A673 (cell line): ENCODE results near the gene MYEOV. TPM values are rescaled to one million over a fixed set of nuclear protein-coding genes. Genes with fewer than 3 reads are reported as not detected.

ENCODE experiments used
- BruUV-seq: library from RNA; stranded (reverse); fragments of 400-500 nt; replicated peaks from 2 replicates; lab custom pipeline; 2021; lab: Mats Ljungman, UMichigan
- CTCF ChIA-PET: fragments of 300-600 bp; sonication (Branson Sonifier 250); formaldehyde crosslinking; loops from one replicate; lab custom pipeline; 2022; ENCODE audit warnings: antibody characterized with exemption; lab: Charles Lee
- POLR2A ChIA-PET: fragments of 300-600 bp; sonication (Branson Sonifier 250); formaldehyde crosslinking; loops from one replicate; lab custom pipeline; 2022; ENCODE audit warnings: antibody characterized with exemption; ENCODE audit not compliant: low non-redundant PET; lab: Charles Lee
- DNase-seq: peaks from one replicate; pipeline ENCODE4 v3.0.0-alpha.2; 2015; ENCODE audit warnings: low spot score
- H3K27ac ChIP-seq: fragments of 200-600 bp; sonication (generic); 2 replicates; pipeline ENCODE4 v1.5.1; 2016; ENCODE audit warnings: mixed run types, low read depth, mild to moderate bottlenecking, mixed read lengths, antibody characterized with exemption, low read length; ENCODE audit not compliant: poor library complexity, severe bottlenecking
- H3K27me3 ChIP-seq: fragments of 200-600 bp; sonication (generic); replicated peaks from 2 replicates; pipeline ENCODE4 v1.6.1; 2017; ENCODE audit warnings: mixed run types, low read depth, mild to moderate bottlenecking, mixed read lengths, antibody characterized with exemption, low read length; ENCODE audit not compliant: insufficient read depth, poor library complexity
- H3K36me3 ChIP-seq: fragments of 200-600 bp; sonication (generic); 2 replicates; pipeline ENCODE4 v1.6.1; 2016; ENCODE audit warnings: mixed run types, mild to moderate bottlenecking, mixed read lengths, antibody characterized with exemption, low read length; ENCODE audit not compliant: insufficient read depth, poor library complexity, severe bottlenecking
- H3K4me1 ChIP-seq: fragments of 200-600 bp; sonication (generic); 2 replicates; pipeline ENCODE4 v1.6.1; 2017; ENCODE audit warnings: mixed run types, mild to moderate bottlenecking, mixed read lengths, antibody characterized with exemption, low read length; ENCODE audit not compliant: insufficient read depth, poor library complexity, severe bottlenecking
- H3K4me3 ChIP-seq: fragments of 200-600 bp; sonication (generic); 2 replicates; pipeline ENCODE4 v1.5.1; 2016; ENCODE audit warnings: low read depth, mixed run types, mild to moderate bottlenecking, mixed read lengths, low read length; ENCODE audit not compliant: poor library complexity, severe bottlenecking
- H3K9me3 ChIP-seq: fragments of 200-600 bp; sonication (generic); 2 replicates; pipeline ENCODE4 v1.6.1; 2016; ENCODE audit warnings: mixed run types, low read depth, mild to moderate bottlenecking, mixed read lengths, antibody characterized with exemption, low read length; ENCODE audit not compliant: poor library complexity, severe bottlenecking
- EZH2 ChIP-seq: fragments of 200-600 bp; sonication (generic); IDR thresholded peaks from 2 replicates; pipeline ENCODE4 v1.6.1; 2017; ENCODE audit warnings: borderline replicate concordance, low read depth, mild to moderate bottlenecking, mixed read lengths, antibody characterized with exemption, low read length; ENCODE audit not compliant: poor library complexity, severe bottlenecking
- intact Hi-C: fragments of 100-400 bp; cut with micrococcal nuclease; formaldehyde crosslinking; loops from one replicate; pipeline ENCODE4 v1.10.0; 2022; ENCODE audit not compliant: unreplicated experiment
- total RNA-seq: library from RNA; stranded (reverse); gene quantifications from 2 replicates; pipeline ENCODE4 v1.2.3, GENCODE V29; 2021
- TF ChIP-seq, protein P1 (sequence below): fragments of 300-800, 200-600 bp; sonication (generic); conservative IDR thresholded peaks from 2 replicates; pipeline ENCODE4 v1.5.1; 2017; ENCODE audit warnings: low read depth, mild to moderate bottlenecking, antibody characterized with exemption, low read length, moderate library complexity, mixed read lengths

MYEOV gene
- total RNA-seq, 1 experiment from 2014 or later: 174 TPM

DNA sequence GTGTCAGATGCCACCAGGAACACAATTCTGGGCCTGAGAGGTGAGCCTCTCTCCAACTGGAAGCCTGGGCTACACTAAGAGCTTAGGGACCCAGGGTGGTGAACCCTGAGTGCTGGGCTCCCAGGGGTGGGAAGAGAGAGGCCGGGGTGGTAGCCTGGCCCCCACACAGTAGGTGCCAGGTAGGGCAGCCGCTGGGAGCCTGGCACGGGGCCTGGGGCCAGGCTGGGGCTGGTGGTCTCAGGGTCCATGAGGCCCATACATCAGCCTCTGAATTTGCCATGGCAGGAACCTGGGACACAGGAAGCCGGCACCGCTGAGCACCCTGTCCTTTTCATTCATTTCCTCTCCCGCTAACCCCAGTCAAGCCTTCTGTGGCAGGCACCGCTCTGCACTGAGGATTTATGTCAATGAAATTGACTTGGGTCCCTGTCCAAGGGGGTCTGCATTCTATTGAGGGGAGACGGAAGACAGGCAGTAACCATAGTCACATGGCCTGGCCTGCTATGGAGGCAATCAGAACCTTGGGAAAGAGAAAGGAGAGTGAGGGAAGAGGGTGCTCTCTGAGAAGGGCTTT lies 8.6 kb downstream of the MYEOV start:
- no peak for TF ChIP-seq EZH2
- TF ChIP-seq, protein P1, sequence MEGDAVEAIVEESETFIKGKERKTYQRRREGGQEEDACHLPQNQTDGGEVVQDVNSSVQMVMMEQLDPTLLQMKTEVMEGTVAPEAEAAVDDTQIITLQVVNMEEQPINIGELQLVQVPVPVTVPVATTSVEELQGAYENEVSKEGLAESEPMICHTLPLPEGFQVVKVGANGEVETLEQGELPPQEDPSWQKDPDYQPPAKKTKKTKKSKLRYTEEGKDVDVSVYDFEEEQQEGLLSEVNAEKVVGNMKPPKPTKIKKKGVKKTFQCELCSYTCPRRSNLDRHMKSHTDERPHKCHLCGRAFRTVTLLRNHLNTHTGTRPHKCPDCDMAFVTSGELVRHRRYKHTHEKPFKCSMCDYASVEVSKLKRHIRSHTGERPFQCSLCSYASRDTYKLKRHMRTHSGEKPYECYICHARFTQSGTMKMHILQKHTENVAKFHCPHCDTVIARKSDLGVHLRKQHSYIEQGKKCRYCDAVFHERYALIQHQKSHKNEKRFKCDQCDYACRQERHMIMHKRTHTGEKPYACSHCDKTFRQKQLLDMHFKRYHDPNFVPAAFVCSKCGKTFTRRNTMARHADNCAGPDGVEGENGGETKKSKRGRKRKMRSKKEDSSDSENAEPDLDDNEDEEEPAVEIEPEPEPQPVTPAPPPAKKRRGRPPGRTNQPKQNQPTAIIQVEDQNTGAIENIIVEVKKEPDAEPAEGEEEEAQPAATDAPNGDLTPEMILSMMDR: no peak
- peaks cover 81% of the 10 kb centered on the region for H3K4me1 ChIP-seq
- CTCF ChIA-PET: no interaction called here
- H3K36me3 ChIP-seq: peaks cover 72% of the 10 kb centered on the region
- H3K27me3 ChIP-seq: no peaks in the 10 kb centered on the region
- H3K9me3 ChIP-seq: no peaks in the 10 kb centered on the region
- no TSS peak for BruUV-seq
- POLR2A ChIA-PET: no interaction called here
- peak overlapping the region; percentile 71 for H3K27ac ChIP-seq
- intact Hi-C loops: no loop called here
- no peak overlapping the region for H3K4me3 ChIP-seq
- DNase-seq: no peak

DNA sequence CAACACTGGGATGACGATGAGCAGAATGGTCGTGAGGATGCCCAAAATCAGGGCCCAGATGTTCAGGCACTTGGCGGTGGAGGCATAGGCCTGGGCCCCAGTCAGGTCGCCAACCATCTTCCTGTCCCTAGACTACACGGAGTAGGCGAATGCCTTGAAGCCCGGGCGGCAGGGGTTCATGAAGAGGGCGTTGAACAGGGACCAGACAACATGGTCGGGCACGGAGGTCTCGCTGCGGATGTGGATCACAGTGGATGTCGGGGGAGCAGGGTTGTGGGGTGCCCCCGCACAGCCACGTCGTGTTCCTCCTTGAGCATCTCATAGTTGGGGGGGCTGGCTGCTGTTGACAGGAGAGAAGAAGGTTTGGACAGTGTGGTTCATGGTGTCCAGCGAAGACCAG lies 9.5 kb downstream of the MYEOV start:
- CTCF ChIA-PET: no interaction called here
- Histone ChIP-seq H3K36me3 (peaks cover 63% of the 10 kb centered on the region), H3K9me3 (no peaks in the 10 kb centered on the region), H3K27me3 (no peaks in the 10 kb centered on the region), H3K4me3 (no peak overlapping the region), H3K27ac (no peak overlapping the region), H3K4me1 (peaks cover 80% of the 10 kb centered on the region)
- DNase-seq: no peak
- POLR2A ChIA-PET: no interaction called here
- no TSS peak for BruUV-seq
- intact Hi-C loops: no loop called here
- no peak for TF ChIP-seq EZH2
- TF ChIP-seq, protein P1: no peak

DNA sequence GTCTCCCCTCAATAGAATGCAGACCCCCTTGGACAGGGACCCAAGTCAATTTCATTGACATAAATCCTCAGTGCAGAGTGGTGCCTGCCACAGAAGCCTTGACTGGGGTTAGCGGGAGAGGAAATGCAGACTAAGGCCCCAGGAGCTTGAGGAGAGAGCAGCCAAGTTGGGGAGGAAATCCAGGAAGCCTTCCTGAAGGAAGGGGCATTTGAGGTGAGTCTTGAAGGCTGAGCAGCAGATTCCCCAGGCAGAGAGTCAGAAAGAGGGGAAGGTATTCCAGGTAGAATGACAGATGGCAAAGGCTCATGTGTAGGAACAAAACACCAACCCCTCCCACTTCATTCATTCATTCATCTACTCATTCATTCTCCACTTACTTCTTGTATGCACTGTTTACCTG lies 10.3 kb downstream of the MYEOV start:
- DNase-seq: no peak
- no peak for TF ChIP-seq EZH2
- TF ChIP-seq, protein P1: no peak
- ChIA-PET POLR2A (interaction anchor here (0.6 kb wide), 1 partner anchor 22 kb away, joined by 3 read pairs; no protein-coding TSS in a partner anchor), CTCF (no interaction called here)
- intact Hi-C loops: no loop called here
- no peak overlapping the region for H3K27ac ChIP-seq
- no TSS peak for BruUV-seq
- H3K27me3 ChIP-seq: no peaks in the 10 kb centered on the region
- no peaks in the 10 kb centered on the region for H3K9me3 ChIP-seq
- peaks cover 80% of the 10 kb centered on the region for H3K4me1 ChIP-seq
- H3K36me3 ChIP-seq: peaks cover 54% of the 10 kb centered on the region
- H3K4me3 ChIP-seq: no peak overlapping the region
